Parathyroid adenoma (tissue), 2 donors: Measurements from ENCODE around the gene ARHGEF7.

Source experiments
- H2AFZ ChIP-seq: fragments of 300-600 bp; sonication (generic); one replicate; pipeline ENCODE4 v1.7.0; 2017; ENCODE audit warnings: antibody characterized with exemption, mild to moderate bottlenecking
- H3K27ac ChIP-seq: fragments of 300-600 bp; sonication (generic); one replicate; pipeline ENCODE4 v1.7.0; 2017
- H3K27me3 ChIP-seq: fragments of 300-600 bp; sonication (generic); one replicate; pipeline ENCODE4 v1.7.0; 2017; ENCODE audit warnings: low read length; ENCODE audit not compliant: control insufficient read depth, insufficient read depth
- H3K36me3 ChIP-seq: fragments of 300-600 bp; sonication (generic); one replicate; pipeline ENCODE4 v1.7.0; 2017; ENCODE audit warnings: low read length; ENCODE audit not compliant: control insufficient read depth, insufficient read depth
- H3K4me1 ChIP-seq: fragments of 300-600 bp; sonication (generic); one replicate; pipeline ENCODE4 v1.7.0; 2017; ENCODE audit warnings: control low read depth
- H3K4me2 ChIP-seq: fragments of 300-600 bp; sonication (generic); one replicate; pipeline ENCODE4 v1.7.0; 2017; ENCODE audit warnings: low read length
- H3K4me3 ChIP-seq: fragments of 300-600 bp; sonication (generic); one replicate; pipeline ENCODE4 v1.7.0; 2017; ENCODE audit warnings: low read depth, low read length
- H3K79me2 ChIP-seq: fragments of 300-600 bp; sonication (generic); one replicate; pipeline ENCODE4 v1.7.0; 2017; ENCODE audit warnings: control low read depth
- H3K9ac ChIP-seq: fragments of 300-600 bp; sonication (generic); one replicate; pipeline ENCODE4 v1.7.0; 2017; ENCODE audit warnings: mild to moderate bottlenecking
- H3K9me3 ChIP-seq: fragments of 300-600 bp; sonication (generic); one replicate; pipeline ENCODE4 v1.7.0; 2017; ENCODE audit warnings: low read length; ENCODE audit not compliant: control insufficient read depth
- CTCF ChIP-seq: fragments of 300-600 bp; sonication (generic); IDR thresholded peaks from one replicate; pipeline ENCODE4 v1.7.0; 2017; ENCODE audit warnings: antibody characterized with exemption, mild to moderate bottlenecking
- donor health status: primary hyperparathyroidism.

Gene ARHGEF7

GRCh38 chr13:111283457-111283856 is 168.3 kb downstream of the ARHGEF7 start:
- Histone ChIP-seq H3K9ac (no peak overlapping the region), H3K27me3 (no peaks in the 10 kb centered on the region), H3K79me2 (no peaks in the 10 kb centered on the region), H3K36me3 (no peaks in the 10 kb centered on the region), H3K4me3 (no peak overlapping the region), H3K4me1 (no peaks in the 10 kb centered on the region), H3K4me2 (no peak overlapping the region), H3K27ac (no peak overlapping the region), H3K9me3 (no peaks in the 10 kb centered on the region), H2AFZ (no peak overlapping the region)
- no peak for TF ChIP-seq CTCF

- no peak for TF ChIP-seq CTCF
- Histone ChIP-seq H3K4me2 (no peak overlapping the region), H3K27ac (no peak overlapping the region), H3K36me3 (no peaks in the 10 kb centered on the region), H3K4me3 (no peak overlapping the region), H2AFZ (no peak overlapping the region), H3K27me3 (no peaks in the 10 kb centered on the region), H3K4me1 (no peaks in the 10 kb centered on the region), H3K9ac (no peak overlapping the region), H3K79me2 (no peaks in the 10 kb centered on the region), H3K9me3 (no peaks in the 10 kb centered on the region)
These were observed 168.9 kb downstream of the ARHGEF7 start for GRCh38 chr13:111283991-111284390.

GRCh38 chr13:111284565-111284964 is 169.5 kb downstream of the ARHGEF7 start:
- Histone ChIP-seq H3K4me3 (no peak overlapping the region), H3K9me3 (no peaks in the 10 kb centered on the region), H3K36me3 (no peaks in the 10 kb centered on the region), H3K79me2 (no peaks in the 10 kb centered on the region), H3K9ac (no peak overlapping the region), H3K4me2 (no peak overlapping the region), H3K4me1 (no peaks in the 10 kb centered on the region), H2AFZ (no peak overlapping the region), H3K27ac (no peak overlapping the region), H3K27me3 (no peaks in the 10 kb centered on the region)
- no peak for TF ChIP-seq CTCF

GRCh38 chr13:111286162-111286561 is 171.1 kb downstream of the ARHGEF7 start:
- H3K27me3 ChIP-seq: no peaks in the 10 kb centered on the region
- H3K4me3 ChIP-seq: no peak overlapping the region
- H3K27ac ChIP-seq: no peak overlapping the region
- no peaks in the 10 kb centered on the region for H3K36me3 ChIP-seq
- H3K9me3 ChIP-seq: no peaks in the 10 kb centered on the region
- no peak overlapping the region for H2AFZ ChIP-seq
- no peak for TF ChIP-seq CTCF
- H3K4me1 ChIP-seq: no peaks in the 10 kb centered on the region
- no peak overlapping the region for H3K4me2 ChIP-seq
- H3K9ac ChIP-seq: no peak overlapping the region
- no peaks in the 10 kb centered on the region for H3K79me2 ChIP-seq

GRCh38 chr13:111286749-111287148 is 171.6 kb downstream of the ARHGEF7 start:
- Histone ChIP-seq H3K27ac (no peak overlapping the region), H3K9me3 (no peaks in the 10 kb centered on the region), H2AFZ (no peak overlapping the region), H3K36me3 (no peaks in the 10 kb centered on the region), H3K4me3 (no peak overlapping the region), H3K27me3 (no peaks in the 10 kb centered on the region), H3K9ac (no peak overlapping the region), H3K4me1 (no peaks in the 10 kb centered on the region), H3K79me2 (no peaks in the 10 kb centered on the region), H3K4me2 (no peak overlapping the region)
- no peak for TF ChIP-seq CTCF
